Suprapubic skin (tissue), 4 donors: ENCODE results near the gene THAP3. TPM values are rescaled to one million over a fixed set of nuclear protein-coding genes. Genes with fewer than 3 reads are reported as not detected.

Experiments
- DNase-seq, 2 donors: peaks; one replicate each; pipeline ENCODE4 v3.0.0-alpha.2; 2019; ENCODE audit warnings: low spot score in 2 of 2
- H3K27ac ChIP-seq: fragments of 200-600 bp; sonication (generic); one replicate; pipeline ENCODE4 v1.5.1; 2019
- H3K27me3 ChIP-seq: fragments of 200-600 bp; sonication (generic); one replicate; pipeline ENCODE4 v1.5.1; 2019
- H3K36me3 ChIP-seq: fragments of 200-600 bp; sonication (generic); one replicate; pipeline ENCODE4 v1.5.1; 2019
- H3K4me1 ChIP-seq: fragments of 200-600 bp; sonication (generic); one replicate; pipeline ENCODE4 v1.5.1; 2019
- H3K4me3 ChIP-seq: fragments of 200-600 bp; sonication (generic); one replicate; pipeline ENCODE4 v1.5.1; 2019; ENCODE audit warnings: mild to moderate bottlenecking
- H3K9me3 ChIP-seq: fragments of 200-600 bp; sonication (generic); one replicate; pipeline ENCODE4 v1.5.1; 2019
- CTCF ChIP-seq, 2 donors: fragments of 200-600 bp in 1 of 2; fragments of 450-650 bp in 1 of 2; sonication (generic) in 1 of 2; IDR thresholded peaks; one replicate each; pipeline ENCODE4 v1.5.1; 2016 to 2019; ENCODE audit warnings: antibody characterized with exemption in 2 of 2, mild to moderate bottlenecking in 1 of 2, moderate library complexity in 1 of 2
- EP300 ChIP-seq: sonication (generic); formaldehyde crosslinking; IDR thresholded peaks from one replicate; pipeline ENCODE4 v1.6.1; 2017; ENCODE audit warnings: antibody characterized with exemption
- POLR2A ChIP-seq, 2 donors: fragments of 450-650 bp; IDR thresholded peaks; one replicate each; pipeline ENCODE4 v1.6.1; 2017; ENCODE audit warnings: antibody characterized with exemption in 2 of 2, mild to moderate bottlenecking in 2 of 2, moderate library complexity in 2 of 2
- POLR2AphosphoS5 ChIP-seq, 3 donors: sonication (generic); formaldehyde crosslinking; IDR thresholded peaks; one replicate each; pipeline ENCODE4 v1.6.1; 2017; ENCODE audit warnings: antibody characterized with exemption in 3 of 3
- WGBS: methylation state at CpG from one replicate; pipeline ENCODE4 v1.1.5; 2018; 5-methylcytosine and 5-hydroxymethylcytosine counted together
- total RNA-seq, 4 donors: library from RNA; depleted of rRNA; stranded (reverse); fragments of >200 nt; gene quantifications; one replicate each; pipeline ENCODE4 v1.1.0, GENCODE V29; 2016

THAP3 gene
- total RNA-seq, 4 donors from 2014 or later, result 13.2 to 31.8 (median 24.8) TPM

GRCh38 chr1:6674771-6675170 lies 50.1 kb downstream of the THAP3 start:
- H3K36me3 ChIP-seq, result peaks cover 45% of the 10 kb centered on the region
- WGBS, result 93% methylated on average over 1 of the region's 1 CpG
- no peak overlapping the region for H3K4me3 ChIP-seq
- no peaks in the 10 kb centered on the region for H3K27me3 ChIP-seq
- TF ChIP-seq EP300 (no peak), POLR2AphosphoS5 (IDR thresholded peaks at IDR 0.05) (no peak), CTCF (IDR thresholded peaks at IDR 0.05) (no peak), POLR2A (IDR thresholded peaks at IDR 0.05) (no peak)
- DNase-seq, result no peak
- H3K4me1 ChIP-seq, result no peaks in the 10 kb centered on the region
- H3K9me3 ChIP-seq, result no peaks in the 10 kb centered on the region
- H3K27ac ChIP-seq, result no peak overlapping the region

GRCh38 chr1:6675941-6676340 lies 51.3 kb downstream of the THAP3 start:
- H3K4me1 ChIP-seq, result no peaks in the 10 kb centered on the region
- H3K27ac ChIP-seq, result no peak overlapping the region
- no peak overlapping the region for H3K4me3 ChIP-seq
- no peaks in the 10 kb centered on the region for H3K27me3 ChIP-seq
- H3K9me3 ChIP-seq, result no peaks in the 10 kb centered on the region
- DNase-seq, result no peak
- H3K36me3 ChIP-seq, result peaks cover 50% of the 10 kb centered on the region
- 96% methylated on average over 2 of the region's 2 CpGs for WGBS
- no peak for TF ChIP-seq POLR2A (IDR thresholded peaks at IDR 0.05)
- TF ChIP-seq CTCF (IDR thresholded peaks at IDR 0.05), result no peak
- TF ChIP-seq EP300, result no peak
- TF ChIP-seq POLR2AphosphoS5 (IDR thresholded peaks at IDR 0.05), result no peak

Other genes starting within 250 kb of the THAP3 start
- gene ACOT7, start 231.1 kb upstream of the THAP3 start, total RNA-seq, result 10 to 100 TPM in 3 of 4 donors, 1 to 10 TPM in 1; 8.4 to 40.5 (median 26.7) TPM
- gene HES2, start 204.9 kb upstream of the THAP3 start, total RNA-seq, result 10 to 100 TPM; 18.2 to 36.4 (median 24.9) TPM
- 10 to 100 TPM; 37.6 to 54.4 (median 48.8) TPM for gene ESPN, start 200.1 kb upstream of the THAP3 start, total RNA-seq
- gene TNFRSF25, start 158.7 kb upstream of the THAP3 start, total RNA-seq, result 100 to 1,000 TPM in 2 of 4 donors, 10 to 100 TPM in 2; 66.8 to 411 (median 99.5) TPM
- gene PLEKHG5, start 133.2 kb upstream of the THAP3 start, total RNA-seq, result 100 to 1,000 TPM in 2 of 4 donors, 10 to 100 TPM in 2; 76.3 to 347 (median 107) TPM
- gene NOL9, start 70.4 kb upstream of the THAP3 start, total RNA-seq, result 10 to 100 TPM; 19.4 to 33.6 (median 27.5) TPM
- under 1 TPM in 2 of 4 donors, not detected in 2; 0.40 to 0.45 TPM for gene TAS1R1, start 69.6 kb upstream of the THAP3 start, total RNA-seq
- 10 to 100 TPM; 17.8 to 26.7 (median 21.6) TPM for gene ZBTB48, start 44.9 kb upstream of the THAP3 start, total RNA-seq
- 100 to 1,000 TPM; 105 to 125 (median 118) TPM for gene KLHL21, start 22.0 kb upstream of the THAP3 start, total RNA-seq
- gene PHF13, start 11.1 kb upstream of the THAP3 start, total RNA-seq, result 10 to 100 TPM; 12.6 to 21.7 (median 17.0) TPM
- gene DNAJC11, start 76.9 kb downstream of the THAP3 start, total RNA-seq, result 10 to 100 TPM; 22.9 to 53.0 (median 31.4) TPM
- gene CAMTA1, start 160.6 kb downstream of the THAP3 start, total RNA-seq, result 10 to 100 TPM; 40.4 to 54.1 (median 46.6) TPM